Peyer's patch (tissue), 4 donors: ENCODE data around the gene MED15.

Experiments
- CTCF ChIP-seq, 6 experiments: fragments of 450-650 bp in 4 of 6; fragments of 200-600 bp in 2 of 6; sonication (generic) in 1 of 6; IDR thresholded peaks; one replicate each; pipeline ENCODE4 v1.5.1; 2017 to 2019; ENCODE audit warnings: antibody characterized with exemption in 6 of 6, mild to moderate bottlenecking in 3 of 6, moderate library complexity in 1 of 6
- POLR2A ChIP-seq, 2 donors: fragments of 450-650 bp; IDR thresholded peaks; one replicate each; pipeline ENCODE4 v1.5.1; 2017; ENCODE audit warnings: antibody characterized with exemption in 2 of 2, mild to moderate bottlenecking in 2 of 2, moderate library complexity in 2 of 2

- TF ChIP-seq CTCF (IDR thresholded peaks at IDR 0.05) (no peak), POLR2A (IDR thresholded peaks at IDR 0.05) (no peak)
Observed at GRCh38 chr22:20632518-20632917, 125.1 kb downstream of the MED15 start.
